ENCODE measurements around the gene PIGL.

The PIGL gene

DNA sequence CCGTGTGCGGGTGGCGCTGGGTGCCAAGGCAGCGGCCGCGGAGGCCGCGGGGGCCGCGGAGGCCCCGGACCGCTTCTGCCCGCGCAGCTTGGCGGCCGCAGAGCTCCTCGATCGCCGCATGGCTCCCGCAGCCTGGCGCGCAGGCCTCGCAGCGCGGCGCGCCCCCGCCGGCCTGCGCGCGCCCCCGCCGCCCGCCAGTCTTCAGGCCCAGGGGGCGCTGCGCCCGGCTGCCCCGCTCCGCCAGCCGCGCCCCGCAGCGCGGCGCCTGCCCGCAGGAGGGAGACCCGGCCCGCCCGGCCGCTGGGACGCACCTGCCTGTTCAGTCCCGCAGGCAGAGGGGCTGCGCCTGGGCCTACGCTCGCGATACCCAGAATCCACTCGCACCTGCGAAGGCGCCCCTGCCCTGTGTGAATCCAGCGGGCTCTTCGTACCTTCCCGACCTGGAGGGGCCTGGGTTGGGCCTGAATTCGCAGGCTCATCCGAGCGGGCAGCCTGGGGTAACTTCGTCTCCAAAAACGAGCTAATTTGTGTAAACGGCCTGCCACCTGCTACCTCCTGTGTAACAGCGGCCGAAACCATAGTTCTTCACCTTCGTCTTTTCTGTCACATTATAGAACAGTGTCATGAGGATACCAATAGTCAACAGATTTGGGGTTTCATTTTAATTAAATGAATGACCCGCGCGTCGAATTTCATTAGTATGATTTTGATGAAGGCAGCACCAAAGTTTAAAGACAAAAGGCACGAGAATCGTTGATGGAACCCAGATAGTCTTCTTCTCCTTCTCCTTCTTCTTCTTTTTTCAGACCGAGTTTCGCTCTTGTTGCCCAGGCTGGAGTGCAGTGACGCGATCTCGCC lies 136.5 kb downstream of the PIGL start, which contains the start of gene CENPV:
TSS of gene CENPV (minus strand) at position 153 of the 858 bp plus-strand sequence. CDS start at position 120, 33 bp downstream.
- DNase-seq (ENCODE audit: low read depth) = no peak

DNA sequence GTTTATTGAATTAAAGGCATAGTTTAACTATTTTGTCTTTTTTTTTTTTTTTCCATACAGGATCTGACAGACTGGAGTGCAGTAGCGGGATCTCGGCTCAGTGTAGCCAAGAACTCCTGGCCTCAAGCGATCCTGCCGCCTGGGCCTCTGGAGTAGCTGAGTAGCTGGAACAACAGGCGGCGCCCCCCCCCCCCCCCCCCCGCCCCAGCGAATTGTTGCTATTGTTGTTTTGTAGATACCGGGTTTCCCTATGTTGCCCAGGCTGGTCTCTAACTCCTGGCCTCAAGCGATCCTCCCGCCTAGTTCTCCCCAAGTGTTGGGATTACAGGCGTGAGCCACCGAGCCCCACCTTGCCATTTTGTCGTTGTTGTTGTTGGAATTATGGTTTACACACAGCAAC lies 137.6 kb downstream of the PIGL start:
- DNase-seq (ENCODE audit: low read depth) = no peak

DNA sequence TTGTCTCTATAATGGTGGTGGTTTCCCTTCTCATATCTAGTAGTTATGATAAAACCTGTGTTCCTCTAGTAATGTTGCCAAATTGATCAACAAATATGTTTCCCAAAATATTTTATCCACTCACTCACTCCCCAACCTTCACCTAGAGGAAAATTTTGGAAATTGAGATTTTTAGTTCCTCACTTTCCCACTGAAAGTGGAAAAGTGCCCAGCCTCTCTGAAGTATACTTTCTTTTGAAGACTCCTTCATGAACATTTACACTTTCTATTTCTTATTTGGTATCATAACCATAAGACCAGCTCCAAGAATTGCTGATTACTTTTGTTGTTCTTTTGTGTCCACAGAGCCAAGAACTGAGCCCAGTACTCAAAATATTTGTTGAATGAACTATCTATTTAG lies 141.4 kb downstream of the PIGL start:
- DNase-seq (ENCODE audit: low read depth) = no peak

DNA sequence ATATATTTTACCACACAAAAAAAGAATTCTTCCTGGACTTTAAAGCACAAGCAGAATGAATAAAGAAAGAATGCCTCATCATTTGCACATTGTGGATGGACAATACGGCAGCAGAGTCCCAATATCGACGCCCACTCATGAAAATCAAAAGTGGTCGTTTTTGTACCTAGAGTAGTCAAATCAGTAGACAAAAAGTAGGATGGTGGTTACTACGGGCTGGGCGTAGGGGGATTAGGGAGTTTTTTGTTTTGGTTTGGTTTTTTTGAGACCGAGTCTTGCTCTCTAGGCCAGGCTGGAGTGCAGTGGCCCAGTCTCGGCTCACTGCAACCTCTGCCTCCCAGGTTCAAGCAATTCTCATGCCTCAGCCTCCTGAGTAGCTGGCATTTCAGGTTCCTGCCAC lies 144.9 kb downstream of the PIGL start:
- no peak for DNase-seq (ENCODE audit: low read depth)

DNA sequence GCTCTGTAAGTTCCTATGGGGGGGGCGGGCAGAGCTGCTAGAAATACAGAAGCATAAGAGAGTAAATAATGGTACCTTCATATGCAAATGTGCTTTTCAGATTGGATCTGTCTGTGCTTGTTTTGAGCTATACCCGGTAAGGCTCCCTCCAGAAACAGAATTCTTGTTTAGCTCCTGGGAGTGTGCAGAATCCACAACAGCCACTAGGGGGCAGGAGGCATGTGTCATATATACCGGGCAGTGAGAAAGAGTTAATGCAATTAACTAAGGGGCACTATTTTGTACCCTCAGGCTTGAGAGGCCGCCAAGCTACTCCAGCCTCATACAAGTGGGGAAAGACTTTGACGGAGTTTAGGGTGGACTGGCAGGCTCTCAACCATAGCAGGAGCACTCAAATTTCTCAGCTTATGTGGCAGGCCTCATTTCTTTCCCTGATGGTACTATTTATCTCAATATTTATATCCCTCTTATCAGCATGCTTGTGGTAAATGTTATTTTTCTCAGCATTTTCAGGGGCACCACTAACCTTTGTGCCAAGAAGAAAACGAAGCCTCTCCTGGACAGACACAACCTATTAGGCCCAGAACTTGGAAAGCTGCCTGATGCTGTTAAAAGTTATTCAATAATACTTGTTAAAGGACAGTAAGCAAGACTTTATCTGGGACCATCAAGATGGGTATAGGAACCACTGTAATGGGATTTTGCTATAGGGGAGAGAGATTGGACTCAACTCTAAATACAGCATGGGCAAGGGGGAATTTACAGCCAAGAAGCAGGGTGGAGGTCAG lies 146.9 kb downstream of the PIGL start:
- DNase-seq (ENCODE audit: low read depth) = peak; percentile 28

DNA sequence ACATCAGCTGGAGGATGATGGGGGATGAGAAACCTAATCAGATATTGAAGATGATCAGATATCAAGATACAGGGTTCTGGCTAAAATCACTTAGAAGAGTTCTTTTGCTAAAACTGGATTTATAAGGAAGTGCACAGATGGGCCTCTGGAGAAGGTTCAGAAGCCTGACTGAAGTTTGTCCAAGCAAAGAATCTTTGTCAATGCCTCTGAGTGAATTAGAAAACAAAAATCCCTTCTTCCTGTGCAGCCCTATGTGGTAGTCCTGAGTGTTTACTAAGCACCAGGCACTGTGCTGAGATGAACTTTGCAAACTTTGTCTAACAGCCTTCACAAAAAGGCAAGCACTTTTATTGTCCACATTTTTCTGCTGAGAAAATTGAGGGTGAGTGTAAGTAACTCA lies 147.6 kb downstream of the PIGL start:
- no peak for DNase-seq (ENCODE audit: low read depth)

DNA sequence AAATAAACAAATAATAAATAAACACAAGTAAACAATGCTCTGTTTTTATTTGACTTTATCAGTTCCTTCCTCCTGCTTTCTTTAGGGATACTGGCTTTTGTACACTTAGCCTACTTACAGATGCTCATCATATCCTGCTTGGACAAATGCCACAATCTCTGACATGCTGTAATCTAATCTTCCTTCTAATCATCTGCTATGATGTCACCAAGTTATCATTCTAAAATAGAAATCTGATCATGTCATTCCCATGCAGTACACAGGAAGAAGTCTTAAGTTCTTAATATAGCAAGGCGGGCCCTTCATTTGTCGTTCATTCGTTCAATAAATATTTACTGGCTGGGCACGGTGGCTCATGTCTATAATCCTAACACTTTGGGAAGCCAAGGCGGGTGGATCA lies 154.7 kb downstream of the PIGL start:
- peak; percentile 30 for DNase-seq (ENCODE audit: low read depth)

DNA sequence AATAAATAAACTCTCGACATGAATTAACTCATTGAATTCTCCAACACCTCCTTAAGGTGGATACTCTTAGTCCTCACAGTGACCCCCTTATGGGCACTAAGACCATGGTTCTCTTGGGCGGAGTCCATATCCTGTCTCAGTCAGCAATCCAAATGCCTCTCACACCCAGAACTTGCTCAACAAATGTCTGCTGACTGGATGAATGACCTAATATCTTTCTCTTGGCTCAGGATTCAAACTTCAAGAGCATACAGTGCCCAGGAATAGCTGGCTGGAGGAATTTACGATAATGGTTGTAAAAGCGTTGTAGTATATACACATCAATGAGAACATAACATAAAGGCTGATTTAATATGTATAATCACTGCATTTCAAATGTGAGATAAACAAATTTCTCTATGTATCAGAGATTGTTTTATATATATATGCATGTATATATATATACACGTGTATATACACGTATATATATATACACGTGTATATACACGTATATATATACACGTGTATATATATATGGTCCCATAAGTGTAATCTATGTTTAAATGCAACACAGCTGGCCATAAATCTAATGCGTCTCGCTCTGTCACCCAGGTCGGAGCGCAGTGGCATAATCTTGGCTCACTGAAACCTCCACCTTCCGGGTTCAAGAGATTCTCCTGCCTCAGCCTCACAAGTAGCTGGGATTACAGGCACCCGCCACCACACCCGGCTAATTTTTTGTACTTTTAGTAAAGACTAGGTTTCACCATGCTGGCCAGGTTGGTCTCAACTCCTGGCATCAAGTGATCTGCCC lies 157.3 kb downstream of the PIGL start:
- peak; percentile 35 for DNase-seq (ENCODE audit: low read depth)

All from GM04504 (cell line).